ENCODE measurements around the gene MYL10. TPM values are rescaled to one million over a fixed set of nuclear protein-coding genes. Genes with fewer than 3 reads are reported as not detected.

The MYL10 gene
- total and polyA plus RNA-seq, 2 of the 13 experiments (the other 11 are each of a cell fraction or from before 2014, with no cell fraction given) = not detected

DNA sequence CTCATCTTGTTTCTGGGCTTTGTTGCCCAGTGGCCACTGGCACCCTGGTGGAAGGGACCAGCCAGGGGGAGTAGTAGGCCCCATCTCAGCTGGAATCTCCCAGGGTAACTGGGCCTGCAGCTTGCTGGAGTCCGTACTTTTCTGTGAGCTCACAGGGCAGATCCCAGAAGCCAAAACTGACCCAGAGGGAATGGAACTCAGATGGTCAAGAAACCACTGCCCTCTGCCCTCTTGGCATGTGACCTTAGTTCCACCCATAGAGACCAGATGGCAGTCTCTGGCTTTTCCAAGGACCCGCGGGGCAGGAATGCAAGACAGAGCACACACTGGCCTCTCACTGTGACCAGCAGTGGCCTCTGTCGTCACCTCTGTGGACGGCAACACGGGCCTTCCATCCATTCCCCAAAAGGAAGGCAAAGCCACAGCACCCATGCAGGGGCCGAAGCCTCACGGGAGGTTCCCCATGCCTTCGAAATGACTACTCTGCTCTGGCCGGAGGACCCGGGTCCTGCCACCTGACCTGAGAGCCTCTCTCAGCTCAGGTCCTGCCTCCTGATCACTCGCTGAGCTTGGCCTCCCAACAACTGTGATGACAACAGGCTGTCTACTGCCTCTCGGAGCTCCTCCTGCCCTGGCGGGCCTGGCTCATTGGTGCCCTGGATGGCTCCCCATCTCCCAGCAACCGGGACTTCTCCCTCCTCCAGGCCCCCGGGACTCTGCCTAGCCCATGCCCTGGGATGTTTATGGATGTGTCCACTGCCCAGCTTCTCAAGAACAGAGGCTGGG, 29.9 kb downstream of the MYL10 start (continued):
- TF ChIP-seq, protein P1, sequence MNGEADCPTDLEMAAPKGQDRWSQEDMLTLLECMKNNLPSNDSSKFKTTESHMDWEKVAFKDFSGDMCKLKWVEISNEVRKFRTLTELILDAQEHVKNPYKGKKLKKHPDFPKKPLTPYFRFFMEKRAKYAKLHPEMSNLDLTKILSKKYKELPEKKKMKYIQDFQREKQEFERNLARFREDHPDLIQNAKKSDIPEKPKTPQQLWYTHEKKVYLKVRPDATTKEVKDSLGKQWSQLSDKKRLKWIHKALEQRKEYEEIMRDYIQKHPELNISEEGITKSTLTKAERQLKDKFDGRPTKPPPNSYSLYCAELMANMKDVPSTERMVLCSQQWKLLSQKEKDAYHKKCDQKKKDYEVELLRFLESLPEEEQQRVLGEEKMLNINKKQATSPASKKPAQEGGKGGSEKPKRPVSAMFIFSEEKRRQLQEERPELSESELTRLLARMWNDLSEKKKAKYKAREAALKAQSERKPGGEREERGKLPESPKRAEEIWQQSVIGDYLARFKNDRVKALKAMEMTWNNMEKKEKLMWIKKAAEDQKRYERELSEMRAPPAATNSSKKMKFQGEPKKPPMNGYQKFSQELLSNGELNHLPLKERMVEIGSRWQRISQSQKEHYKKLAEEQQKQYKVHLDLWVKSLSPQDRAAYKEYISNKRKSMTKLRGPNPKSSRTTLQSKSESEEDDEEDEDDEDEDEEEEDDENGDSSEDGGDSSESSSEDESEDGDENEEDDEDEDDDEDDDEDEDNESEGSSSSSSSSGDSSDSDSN (CRISPR knock-in tag; IDR thresholded peaks at IDR 0.05) = no peak
- TF ChIP-seq ZNF615 (CRISPR knock-in tag; IDR thresholded peaks at IDR 0.05; ENCODE audit: borderline replicate concordance) (0 out of 2 replicates have a peak, but pooled peaks have one; percentile 6), BRD4 (CRISPR knock-in tag; IDR thresholded peaks at IDR 0.05) (0 out of 2 replicates have a peak, but pooled peaks have one; percentile 17), KLF13 (CRISPR knock-in tag; IDR thresholded peaks at IDR 0.05) (0 out of 2 replicates have a peak, but pooled peaks have one; percentile 58), HNRNPL (IDR thresholded peaks at IDR 0.05; ENCODE audit: low read depth, low read length) (0 out of 2 replicates have a peak, but pooled peaks have one; percentile 13), ZNF792 (CRISPR knock-in tag; IDR thresholded peaks at IDR 0.05) (peak; percentile 37; the same call in 1 of the 2 replicates), TAF1 (CRISPR knock-in tag; IDR thresholded peaks at IDR 0.05) (0 out of 2 replicates have a peak, but pooled peaks have one; percentile 11)
- TF ChIP-seq, protein P2, sequence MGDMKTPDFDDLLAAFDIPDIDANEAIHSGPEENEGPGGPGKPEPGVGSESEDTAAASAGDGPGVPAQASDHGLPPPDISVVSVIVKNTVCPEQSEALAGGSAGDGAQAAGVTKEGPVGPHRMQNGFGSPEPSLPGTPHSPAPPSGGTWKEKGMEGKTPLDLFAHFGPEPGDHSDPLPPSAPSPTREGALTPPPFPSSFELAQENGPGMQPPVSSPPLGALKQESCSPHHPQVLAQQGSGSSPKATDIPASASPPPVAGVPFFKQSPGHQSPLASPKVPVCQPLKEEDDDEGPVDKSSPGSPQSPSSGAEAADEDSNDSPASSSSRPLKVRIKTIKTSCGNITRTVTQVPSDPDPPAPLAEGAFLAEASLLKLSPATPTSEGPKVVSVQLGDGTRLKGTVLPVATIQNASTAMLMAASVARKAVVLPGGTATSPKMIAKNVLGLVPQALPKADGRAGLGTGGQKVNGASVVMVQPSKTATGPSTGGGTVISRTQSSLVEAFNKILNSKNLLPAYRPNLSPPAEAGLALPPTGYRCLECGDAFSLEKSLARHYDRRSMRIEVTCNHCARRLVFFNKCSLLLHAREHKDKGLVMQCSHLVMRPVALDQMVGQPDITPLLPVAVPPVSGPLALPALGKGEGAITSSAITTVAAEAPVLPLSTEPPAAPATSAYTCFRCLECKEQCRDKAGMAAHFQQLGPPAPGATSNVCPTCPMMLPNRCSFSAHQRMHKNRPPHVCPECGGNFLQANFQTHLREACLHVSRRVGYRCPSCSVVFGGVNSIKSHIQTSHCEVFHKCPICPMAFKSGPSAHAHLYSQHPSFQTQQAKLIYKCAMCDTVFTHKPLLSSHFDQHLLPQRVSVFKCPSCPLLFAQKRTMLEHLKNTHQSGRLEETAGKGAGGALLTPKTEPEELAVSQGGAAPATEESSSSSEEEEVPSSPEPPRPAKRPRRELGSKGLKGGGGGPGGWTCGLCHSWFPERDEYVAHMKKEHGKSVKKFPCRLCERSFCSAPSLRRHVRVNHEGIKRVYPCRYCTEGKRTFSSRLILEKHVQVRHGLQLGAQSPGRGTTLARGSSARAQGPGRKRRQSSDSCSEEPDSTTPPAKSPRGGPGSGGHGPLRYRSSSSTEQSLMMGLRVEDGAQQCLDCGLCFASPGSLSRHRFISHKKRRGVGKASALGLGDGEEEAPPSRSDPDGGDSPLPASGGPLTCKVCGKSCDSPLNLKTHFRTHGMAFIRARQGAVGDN (CRISPR knock-in tag; IDR thresholded peaks at IDR 0.05) = 0 out of 2 replicates have a peak, but pooled peaks have one; percentile 35

Data from HepG2 (cell line).